CD4-positive, alpha-beta T cell treated with Interleukin-10 for 1 hour (primary cell): ENCODE measurements around the gene HMCN2.

Source experiments
- DNase-seq: peaks from one replicate; pipeline ENCODE4 v3.0.0-alpha.2; 2020

Gene HMCN2, protein sequence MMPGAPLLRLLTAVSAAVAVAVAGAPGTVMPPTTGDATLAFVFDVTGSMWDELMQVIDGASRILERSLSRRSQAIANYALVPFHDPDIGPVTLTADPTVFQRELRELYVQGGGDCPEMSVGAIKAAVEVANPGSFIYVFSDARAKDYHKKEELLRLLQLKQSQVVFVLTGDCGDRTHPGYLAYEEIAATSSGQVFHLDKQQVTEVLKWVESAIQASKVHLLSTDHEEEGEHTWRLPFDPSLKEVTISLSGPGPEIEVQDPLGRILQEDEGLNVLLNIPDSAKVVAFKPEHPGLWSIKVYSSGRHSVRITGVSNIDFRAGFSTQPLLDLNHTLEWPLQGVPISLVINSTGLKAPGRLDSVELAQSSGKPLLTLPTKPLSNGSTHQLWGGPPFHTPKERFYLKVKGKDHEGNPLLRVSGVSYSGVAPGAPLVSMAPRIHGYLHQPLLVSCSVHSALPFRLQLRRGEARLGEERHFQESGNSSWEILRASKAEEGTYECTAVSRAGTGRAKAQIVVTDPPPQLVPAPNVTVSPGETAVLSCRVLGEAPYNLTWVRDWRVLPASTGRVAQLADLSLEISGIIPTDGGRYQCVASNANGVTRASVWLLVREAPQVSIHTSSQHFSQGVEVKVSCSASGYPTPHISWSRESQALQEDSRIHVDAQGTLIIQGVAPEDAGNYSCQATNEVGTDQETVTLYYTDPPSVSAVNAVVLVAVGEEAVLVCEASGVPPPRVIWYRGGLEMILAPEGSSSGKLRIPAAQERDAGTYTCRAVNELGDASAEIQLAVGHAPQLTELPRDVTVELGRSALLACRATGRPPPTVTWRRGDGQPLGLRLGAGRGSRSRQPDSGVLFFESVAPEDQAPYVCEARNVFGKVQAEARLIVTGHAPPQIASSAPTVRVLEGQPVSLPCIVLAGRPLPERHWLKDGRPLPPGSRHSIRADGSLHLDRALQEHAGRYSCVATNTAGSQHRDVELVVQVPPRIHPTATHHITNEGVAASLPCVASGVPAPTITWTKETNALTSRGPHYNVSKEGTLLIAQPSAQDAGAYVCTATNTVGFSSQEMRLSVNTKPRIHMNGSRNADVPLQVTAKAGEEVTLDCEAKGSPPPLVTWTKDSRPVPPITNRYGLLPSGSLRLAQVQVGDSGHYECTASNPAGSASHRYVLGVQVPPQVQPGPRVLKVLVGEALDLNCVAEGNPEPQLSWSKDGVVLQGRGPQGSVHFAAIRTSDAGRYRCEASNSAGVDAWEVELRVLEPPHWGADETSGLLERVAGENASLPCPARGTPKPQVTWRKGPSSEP (N-terminal part only)

DNA sequence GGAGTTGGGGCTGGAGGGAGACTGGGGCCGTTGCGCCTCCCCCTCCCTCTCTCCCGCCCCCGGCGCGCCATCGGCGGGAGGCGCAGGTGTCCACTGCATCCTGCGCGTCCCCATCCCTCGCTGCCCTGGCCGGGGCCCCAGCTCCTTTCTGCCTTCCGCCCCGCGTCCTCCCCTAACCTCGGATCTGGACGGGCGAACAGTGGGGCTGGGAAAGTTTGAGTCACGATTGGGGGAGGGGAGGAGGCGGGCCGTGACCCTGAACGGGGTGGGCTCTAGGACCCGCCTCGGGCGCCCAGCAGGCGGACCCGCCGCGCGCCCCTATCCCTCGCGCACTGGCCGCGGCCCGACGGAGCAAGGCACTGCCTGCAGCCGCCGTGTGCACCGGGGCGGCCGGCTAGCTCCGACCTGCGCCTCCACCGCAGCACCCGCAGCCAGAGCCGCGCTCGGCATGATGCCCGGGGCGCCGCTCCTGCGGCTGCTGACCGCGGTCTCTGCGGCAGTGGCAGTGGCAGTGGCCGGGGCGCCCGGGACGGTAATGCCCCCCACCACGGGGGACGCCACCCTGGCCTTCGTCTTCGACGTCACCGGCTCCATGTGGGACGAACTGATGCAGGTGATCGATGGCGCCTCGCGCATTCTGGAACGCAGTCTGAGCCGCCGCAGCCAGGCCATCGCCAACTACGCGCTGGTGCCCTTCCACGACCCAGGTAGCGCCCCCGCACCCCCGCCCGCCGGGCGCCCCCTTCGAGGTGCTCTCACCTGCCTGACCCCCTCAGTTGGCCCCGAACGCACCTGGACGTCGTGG, at the start of gene HMCN2:
TSS of gene HMCN2 (plus strand) at position 330 of the 805 bp plus-strand sequence. CDS start at position 449, 119 bp downstream.
- DNase-seq = no peak

DNA sequence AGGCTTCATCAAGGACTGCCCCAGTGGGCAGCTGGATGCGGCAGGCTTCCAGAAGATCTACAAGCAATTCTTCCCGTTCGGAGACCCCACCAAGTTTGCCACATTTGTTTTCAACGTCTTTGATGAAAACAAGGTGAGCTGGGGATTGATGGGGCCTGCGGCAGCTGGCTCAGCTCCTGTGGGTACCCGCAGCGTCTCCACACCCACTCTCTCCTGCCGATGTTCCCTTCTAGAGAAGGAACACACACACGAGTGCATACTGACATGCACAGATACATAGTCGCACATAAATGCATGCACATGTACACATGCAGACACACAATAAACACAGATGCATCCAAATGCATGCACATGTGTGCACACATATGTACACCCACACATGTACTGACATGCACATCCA, 47.7 kb upstream of the HMCN2 start:
- DNase-seq = no peak

DNA sequence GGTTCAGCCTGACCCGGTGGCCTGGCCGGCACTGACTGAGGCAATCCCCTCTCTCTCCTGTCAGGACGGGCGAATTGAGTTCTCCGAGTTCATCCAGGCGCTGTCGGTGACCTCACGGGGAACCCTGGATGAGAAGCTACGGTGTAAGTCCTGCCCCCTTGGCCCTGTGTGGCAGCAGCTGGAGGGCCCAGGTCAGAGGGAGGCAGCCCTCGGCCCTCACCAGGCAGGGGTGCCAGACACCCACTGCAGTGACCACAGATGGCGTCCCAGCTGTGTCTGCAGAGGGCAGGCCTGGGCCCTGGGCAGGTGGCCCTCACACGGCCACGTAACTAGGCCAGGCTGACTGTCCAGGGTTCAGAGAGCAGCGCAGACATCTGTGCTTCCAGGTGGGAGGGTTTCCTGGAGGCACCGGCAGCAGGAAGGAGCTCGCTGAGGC, 45.9 kb upstream of the HMCN2 start:
- no peak for DNase-seq

DNA sequence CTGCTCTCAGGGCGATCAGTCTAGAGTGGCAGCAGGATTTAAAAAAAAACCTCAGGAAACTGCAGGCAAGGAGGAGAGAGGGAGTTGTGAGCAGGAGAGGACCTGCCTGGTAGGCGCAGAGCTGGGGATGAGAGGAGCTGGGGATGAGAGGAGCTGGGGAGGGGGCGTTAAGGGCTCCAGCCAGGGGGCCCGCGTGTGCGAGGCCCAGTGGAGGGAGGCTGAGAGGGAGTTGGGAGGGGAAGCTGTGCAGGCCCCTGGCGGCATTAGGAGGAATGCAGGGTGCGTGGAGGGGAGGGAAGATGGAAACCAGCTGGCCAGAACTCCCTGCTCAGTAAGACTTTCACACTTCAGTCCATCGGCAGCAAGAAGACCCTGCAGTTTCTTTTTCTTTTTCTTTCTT, 45.2 kb upstream of the HMCN2 start:
- DNase-seq = no peak

DNA sequence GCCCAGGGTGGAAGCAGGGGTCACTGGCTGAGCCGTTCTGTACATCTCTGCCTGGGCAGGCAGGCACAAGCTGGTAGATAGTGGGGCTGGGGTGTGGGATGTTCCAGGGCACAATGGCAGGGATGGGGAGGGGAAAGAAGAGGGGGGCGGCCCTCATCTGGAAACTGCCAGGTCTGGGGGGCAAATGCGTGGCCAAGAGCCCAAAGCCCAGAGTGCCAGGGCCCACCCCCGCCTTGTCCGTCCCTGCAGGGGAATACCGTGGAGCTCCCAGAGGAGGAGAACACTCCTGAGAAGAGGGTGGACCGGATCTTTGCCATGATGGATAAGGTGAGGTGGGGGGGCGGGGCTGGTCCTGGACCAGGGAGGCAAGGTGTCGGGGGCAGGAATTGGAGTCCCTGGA, 42.7 kb upstream of the HMCN2 start:
- DNase-seq = no peak

DNA sequence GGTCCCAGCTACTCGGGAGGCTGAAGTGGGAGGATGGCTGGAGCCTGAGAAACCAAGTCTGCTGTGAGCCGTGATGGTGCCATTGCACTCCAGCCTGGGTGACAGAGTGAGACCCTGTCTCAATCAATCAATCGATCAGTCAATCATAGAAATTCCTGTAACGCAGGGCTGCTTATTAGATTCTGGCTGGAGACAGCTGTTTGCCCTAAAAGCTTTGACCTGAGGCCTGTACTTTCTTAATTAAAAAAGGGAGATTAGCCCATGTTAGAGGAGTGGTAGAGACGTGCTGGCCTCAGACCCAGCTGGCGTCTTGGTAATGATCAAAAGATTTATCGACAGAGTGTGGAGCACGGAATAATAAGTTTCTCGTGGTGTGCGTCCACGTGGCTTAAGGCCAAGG, 40.5 kb upstream of the HMCN2 start:
- no peak for DNase-seq

DNA sequence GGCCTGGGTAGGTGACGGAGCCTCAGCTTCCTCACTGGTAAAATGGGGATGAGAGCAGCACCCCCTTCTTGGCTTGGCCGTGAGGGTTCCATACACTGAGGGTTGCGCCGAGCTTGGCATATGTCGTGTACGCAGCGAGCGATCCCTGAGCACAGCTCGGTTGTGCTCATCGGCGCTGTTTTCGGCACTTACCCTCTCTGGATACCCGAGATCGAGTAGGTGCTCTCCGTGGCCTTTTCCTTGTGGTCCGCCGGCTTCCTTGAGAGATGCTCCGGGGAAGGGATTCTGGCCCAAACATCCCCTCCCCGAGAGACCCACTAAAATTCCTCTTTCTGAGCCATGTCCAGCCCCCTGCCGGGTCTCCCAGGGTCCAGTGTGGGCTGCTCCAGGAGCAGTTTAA, 40.0 kb upstream of the HMCN2 start:
- no peak for DNase-seq

DNA sequence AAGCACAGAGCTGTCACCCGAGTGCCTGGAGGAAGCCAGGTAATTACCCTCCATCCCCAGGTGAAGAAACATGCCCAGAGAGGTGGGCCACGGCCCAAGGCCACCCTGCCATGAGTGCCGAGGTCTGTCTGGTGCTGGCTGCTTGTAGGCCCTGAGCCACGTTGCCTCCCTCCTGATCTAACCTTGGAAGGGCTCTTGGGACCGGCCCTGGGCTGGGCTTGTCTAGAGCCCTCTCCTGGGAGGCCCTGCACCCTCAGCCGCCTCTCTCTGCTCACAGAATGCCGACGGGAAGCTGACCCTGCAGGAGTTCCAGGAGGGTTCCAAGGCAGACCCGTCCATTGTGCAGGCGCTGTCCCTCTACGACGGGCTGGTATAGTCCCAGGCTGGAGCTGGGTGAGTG, 39.4 kb upstream of the HMCN2 start:
- no peak for DNase-seq

DNA sequence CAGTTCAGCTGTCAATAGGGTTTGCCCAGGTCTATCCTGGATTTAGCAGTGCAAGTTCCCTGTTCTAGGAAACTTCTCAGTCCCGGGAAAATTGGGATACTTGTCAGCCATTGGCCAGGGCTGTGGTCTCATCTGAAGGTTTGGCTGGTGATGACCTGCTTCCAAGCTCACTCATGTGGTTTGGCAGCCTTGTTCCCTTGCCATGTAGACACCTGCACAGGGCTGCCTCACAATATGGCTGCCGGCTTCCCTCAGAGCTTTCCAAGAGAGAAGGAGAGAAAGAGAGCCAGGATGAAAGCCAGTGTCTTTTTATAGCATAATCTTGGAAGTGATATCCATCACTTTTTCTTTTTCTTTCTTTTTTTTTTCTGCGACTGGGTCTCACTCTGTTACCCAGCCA, 37.7 kb upstream of the HMCN2 start:
- DNase-seq = no peak

DNA sequence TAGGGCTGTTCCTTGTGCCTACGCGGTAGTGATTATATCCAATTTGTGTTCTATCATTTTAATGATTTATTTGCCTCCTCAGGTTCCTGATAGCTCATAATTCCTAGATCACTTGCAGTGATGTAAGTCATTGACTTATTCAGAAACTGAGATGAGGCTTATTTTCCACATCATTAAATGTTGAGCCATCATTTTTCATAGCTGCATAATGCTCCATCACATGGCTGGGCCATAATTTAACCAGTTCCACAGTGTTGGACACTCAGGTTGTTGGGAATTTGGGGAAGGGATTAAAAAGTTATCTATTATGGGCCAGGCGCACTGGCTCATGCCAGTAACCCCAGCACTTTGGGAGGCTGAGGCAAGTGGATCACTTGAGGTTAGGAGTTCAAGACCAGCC, 35.8 kb upstream of the HMCN2 start:
- no peak for DNase-seq

DNA sequence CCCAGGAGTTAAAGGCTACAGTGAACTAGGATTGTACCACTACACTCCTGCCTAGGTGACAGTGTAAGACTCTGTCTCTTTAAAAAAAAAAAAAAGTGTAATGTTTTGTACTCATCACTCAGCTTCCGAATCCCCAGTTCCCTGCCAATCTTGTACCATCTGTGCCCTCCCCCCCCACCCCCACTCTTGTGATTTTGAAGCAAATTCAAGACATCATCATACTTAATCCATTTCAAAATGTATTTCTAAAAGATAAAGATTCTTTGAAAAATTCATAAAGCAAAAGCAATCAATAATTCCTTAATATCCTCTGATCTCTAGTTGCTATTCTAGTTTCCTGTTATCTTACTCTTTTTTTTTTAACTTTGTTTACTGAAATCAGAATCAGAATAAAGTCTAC, 34.9 kb upstream of the HMCN2 start:
- DNase-seq = no peak

DNA sequence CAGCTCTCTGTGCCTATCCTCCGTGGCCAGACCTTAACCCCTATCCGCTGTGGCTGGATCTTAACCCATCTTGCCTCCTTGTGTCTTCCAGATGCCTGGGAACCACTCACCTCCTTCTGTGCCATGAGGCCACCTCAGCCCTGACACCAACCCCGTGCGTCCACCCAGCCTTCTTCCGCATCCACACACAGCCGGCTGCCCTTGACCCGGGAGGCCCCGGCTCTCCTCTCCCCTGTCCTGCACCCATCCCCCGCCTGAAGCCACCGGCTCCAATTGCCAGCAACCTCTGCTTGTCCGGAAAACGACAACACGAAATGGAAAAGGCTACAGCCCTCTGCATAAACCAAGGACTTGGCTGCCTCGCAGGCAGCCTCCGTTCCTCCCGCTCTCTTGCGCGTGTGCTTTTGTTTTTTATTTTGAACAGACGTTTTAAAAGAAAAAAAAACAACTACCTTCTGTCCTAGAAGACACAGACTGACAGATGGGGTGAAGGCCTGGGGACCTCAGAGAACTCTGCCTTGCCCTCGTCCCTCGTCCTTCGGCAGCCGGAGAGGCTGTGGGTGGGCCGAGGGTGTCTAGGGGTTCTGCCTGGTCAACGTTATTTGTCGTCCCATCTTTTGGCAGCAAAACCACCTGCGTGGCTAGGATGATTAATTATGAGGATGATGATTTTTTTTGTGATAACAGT, 32.5 kb upstream of the HMCN2 start:
- no peak for DNase-seq

DNA sequence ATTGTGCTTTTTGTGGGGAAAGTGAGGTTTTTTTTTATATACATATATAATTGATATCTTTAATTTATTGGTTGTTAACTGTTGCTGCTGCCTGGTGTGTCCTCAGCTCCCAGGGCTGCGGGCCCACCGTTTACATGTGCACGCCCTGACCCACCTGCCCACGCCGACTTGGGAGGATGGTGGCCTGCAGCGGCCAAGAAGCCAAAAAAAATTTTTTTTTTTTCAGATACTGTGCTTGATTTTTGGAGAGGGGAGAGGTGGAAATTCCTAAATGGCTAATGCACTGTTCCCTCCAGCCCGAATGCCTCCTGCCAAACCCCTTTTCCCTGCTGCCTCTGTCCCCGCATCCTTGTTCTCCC, 32.0 kb upstream of the HMCN2 start:
- DNase-seq = no peak

DNA sequence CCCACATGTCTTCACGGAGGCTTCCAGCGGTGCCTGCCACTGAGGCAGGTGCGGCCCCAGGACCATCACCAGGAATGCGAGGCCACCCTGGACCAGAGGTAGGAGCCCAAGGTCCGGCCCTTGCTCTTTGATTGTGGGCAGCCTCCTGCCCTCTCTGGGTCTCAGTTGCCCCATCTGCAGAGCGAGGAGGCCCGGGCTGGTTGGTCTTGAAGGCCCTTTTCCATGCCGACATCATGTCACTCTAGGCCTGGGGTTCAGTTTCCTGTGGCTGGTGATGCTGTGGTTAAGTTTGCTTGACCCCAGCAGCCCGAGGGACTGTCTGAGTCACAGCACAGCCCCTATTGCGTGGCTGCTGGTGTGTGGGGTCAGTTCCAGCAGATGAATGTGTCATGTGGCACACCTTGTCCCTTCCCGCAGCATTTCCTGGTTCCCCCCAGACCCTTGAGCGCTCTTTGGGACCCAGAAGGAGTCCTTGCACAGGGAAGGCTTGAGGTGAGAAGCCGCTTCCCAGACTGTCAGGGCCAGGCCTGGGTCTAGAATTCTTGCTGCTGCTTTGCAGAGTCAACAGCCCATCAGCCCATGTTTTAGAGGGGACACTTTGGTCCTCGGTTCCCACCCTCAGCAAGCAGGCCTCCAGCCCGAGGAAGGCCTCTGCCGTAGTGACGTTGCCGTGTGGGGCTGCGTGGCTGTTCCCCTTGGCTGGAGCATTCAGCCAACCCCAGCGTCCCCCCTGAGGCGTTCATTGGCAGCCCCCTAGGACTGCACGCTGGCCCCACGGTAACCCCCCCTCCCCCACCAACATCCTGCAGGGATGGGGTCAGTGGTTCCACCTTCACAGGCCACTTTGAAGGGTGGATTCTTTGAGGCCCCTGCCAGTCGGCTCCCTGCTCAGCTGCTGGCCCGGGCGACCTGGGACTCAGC, 31.0 kb upstream of the HMCN2 start:
- no peak for DNase-seq

DNA sequence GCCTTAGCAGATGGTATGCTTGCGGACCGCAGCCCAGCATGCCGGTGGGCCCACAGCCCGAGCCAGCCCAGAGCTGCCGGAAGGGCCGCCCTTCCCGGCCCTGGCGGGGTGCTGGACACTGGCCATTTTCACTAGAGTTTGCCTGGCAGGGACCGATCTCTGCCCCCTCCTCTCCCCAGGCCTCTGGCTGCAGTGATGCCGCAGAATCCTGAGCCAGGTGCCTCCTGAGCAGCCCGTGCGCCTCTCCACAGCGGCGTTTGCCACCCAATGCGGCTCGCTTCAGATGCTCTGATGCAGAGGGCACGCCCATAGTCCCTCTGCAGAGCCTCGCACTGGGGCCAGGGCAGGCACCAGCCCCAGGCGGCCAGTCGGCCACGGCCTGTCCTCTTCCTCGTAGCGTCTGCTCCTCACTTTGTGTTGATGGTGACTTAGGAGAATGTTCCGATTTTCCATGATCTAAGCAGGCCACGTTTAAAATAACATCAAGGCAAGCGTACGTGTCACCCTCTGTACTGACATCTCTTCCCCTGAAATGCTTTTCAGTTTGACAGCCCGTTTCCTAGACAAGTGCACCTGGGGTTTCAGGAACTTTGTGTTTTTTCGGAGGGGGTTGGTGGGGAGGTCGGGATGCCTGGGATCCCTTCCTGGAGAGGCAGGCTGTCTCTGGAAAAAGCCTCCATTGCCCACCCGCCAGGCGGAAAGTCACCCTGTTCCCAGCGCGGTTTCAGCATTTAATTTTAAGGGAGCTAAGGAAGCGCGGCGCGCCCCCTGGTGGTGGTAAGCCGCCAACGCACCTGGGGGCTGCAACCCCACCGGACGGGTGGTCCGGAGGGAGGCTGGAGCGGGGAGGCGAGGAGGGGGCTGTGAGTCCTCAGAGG, 29.8 kb upstream of the HMCN2 start:
- peak; percentile 69 for DNase-seq

DNA sequence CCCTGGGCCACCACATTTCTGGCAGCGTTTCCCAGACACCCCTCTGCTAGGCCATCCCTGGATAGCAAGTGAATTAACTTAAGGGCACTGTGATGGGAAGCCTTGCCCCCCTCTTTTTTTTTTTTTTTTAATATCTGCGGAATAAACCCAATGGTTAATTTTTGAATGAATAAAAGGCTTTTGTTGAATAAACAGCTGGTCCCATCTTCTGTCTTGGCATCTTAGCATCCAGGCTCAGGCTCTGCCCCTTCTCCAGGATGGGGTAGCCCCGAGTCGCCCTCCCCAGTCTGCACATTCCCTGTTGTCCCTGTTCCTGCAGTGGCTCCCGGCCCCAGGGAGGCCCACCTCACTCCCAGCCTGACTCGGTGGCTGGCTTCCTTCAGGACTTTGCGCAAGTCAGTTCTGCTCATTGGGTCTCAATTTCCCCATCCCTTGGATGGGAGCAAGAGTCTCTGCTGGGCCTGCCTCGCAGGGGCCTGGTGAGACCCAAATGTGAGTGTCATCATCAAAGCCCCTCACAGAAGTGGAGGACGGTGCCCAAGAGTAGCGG, 29.0 kb upstream of the HMCN2 start:
- no peak for DNase-seq

DNA sequence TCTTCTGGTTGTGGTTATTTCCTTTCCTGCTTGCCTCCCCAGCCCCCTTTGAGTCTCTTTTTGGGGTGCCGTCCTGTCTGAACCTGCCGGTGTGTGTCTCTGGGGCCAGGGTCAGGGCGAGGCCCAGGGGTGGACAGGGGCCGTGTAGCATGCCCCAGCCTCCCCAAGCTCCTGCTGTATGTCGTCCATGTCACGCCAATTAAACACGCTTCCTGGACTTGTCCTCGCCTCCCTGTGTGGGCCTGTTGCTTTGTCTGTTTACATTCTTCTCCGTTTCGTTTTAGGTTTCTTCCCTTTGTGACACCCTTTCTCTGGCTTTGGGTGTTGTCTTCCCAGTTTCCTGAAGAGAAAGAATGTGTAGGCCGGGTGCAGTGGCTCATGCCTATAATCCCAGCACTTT, 28.5 kb upstream of the HMCN2 start:
- no peak for DNase-seq

DNA sequence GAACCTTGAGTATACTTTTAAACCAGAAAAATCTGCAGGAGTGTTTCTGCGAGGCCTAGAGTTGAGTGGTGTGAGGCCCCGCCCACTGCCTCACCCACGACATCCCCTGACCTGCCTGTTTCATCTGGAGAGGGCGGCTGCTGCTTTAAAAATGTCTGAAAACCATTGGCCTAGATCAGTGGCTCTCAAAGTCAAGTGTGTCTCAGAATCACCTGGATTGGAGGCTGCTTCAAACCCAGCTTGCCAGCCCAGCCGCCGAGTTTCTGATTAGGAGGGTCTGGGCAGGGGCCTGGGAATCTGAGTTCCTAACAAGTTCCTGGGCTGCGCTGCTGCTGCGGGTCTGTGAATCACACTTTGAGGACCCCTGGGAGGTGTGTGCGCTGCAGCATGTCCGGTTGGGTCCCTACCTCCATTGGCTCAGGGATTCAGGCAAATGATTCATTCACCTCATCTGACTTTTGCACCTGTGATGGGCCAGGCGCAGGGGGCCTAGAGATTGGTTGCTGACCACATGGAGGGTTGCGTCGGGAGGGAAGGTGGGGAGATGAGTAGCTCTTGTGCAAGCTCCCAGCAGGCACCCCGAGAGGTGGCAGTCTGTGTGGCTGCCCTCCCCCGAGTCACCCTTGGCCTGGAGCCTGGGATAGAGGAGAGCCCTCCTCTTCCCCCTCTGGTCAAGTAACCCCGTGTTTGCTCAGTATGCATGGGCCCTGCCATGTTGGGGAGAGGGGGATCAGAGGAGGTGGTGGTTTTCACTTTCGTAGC, 27.6 kb upstream of the HMCN2 start:
- DNase-seq = no peak

DNA sequence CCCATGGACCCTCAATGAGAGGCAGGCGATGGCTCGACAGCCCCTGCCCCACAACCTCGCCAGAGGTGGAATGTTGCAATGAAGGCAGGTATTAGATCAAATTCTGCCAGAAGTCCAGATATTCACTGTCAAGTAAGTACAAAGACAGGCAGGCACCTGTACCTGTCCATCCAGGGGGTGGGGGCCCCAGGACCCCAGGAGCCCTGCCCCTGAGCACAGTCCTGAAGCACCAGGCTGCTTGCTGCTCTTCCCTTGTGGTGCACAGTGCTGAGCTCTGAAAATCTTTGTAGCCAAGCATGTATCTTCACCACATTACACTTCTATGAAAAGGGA, 26.2 kb upstream of the HMCN2 start:
- no peak for DNase-seq
